CD4-positive, alpha-beta T cell treated with Interleukin-2 at 100 ng/mL for 4 hours (primary cell): ENCODE results near the gene SOX2.

ENCODE experiments used
- DNase-seq: peaks from one replicate; pipeline ENCODE4 v3.0.0-alpha.2; 2020; ENCODE audit warnings: low spot score

SOX2 gene

GRCh38 chr3:181704421-181705085, 7.2 kb upstream of the SOX2 start:
- DNase-seq = no peak

GRCh38 chr3:181705086-181705480, 6.6 kb upstream of the SOX2 start:
- DNase-seq = no peak

- no peak for DNase-seq
Measured at GRCh38 chr3:181707980-181708379, 3.7 kb upstream of the SOX2 start.

- peak; percentile 49 for DNase-seq
Measured at GRCh38 chr3:181709537-181710279, 2.0 kb upstream of the SOX2 start.

- DNase-seq = no peak
Measured at GRCh38 chr3:181710345-181711291, 1.1 kb upstream of the SOX2 start.

GRCh38 chr3:181712226-181712552, 464 bp downstream of the SOX2 start:
- no peak for DNase-seq

- DNase-seq = no peak
Measured at GRCh38 chr3:181712553-181713279, 991 bp downstream of the SOX2 start.

GRCh38 chr3:181713280-181713647, 1.5 kb downstream of the SOX2 start:
- no peak for DNase-seq

- DNase-seq = no peak
Measured at GRCh38 chr3:181713676-181714612, 2.2 kb downstream of the SOX2 start.

- DNase-seq = no peak
Measured at GRCh38 chr3:181715571-181716340, 4.0 kb downstream of the SOX2 start.

- DNase-seq = no peak
Measured at GRCh38 chr3:181716966-181717365, 5.2 kb downstream of the SOX2 start.

GRCh38 chr3:181717549-181718171, 5.9 kb downstream of the SOX2 start:
- no peak for DNase-seq

GRCh38 chr3:181718369-181718768, 6.6 kb downstream of the SOX2 start:
- DNase-seq = no peak

GRCh38 chr3:181718987-181719911, 7.5 kb downstream of the SOX2 start:
- no peak for DNase-seq

- no peak for DNase-seq
Measured at GRCh38 chr3:181719991-181720680, 8.4 kb downstream of the SOX2 start.

- DNase-seq = no peak
Measured at GRCh38 chr3:181721046-181721875, 9.5 kb downstream of the SOX2 start.

- DNase-seq = no peak
Measured at GRCh38 chr3:181722156-181722555, 10.4 kb downstream of the SOX2 start.
